Heart left ventricle (tissue), 13 donors: ENCODE results near the gene SDE2.

ENCODE experiments used
- CTCF ChIP-seq, 12 donors: fragments of 200-600 bp; sonication (generic) in 4 of 12; IDR thresholded peaks; one replicate each; pipeline versions ENCODE4 v1.5.0 to v1.8.0; 2018 to 2022; ENCODE audit warnings: antibody characterized with exemption in 12 of 12, mild to moderate bottlenecking in 5 of 12
- POLR2A ChIP-seq, 2 donors: fragments of 450-650 bp; IDR thresholded peaks; one replicate each; pipeline ENCODE4 v1.6.1; 2017; ENCODE audit warnings: antibody characterized with exemption in 2 of 2, mild to moderate bottlenecking in 2 of 2, moderate library complexity in 2 of 2
- donor health status: ischemic (EF 13 %, LVEDD 7.1; RV severe dilation, severe dysfunction).
- donor health status: DM: no; HTN: yes; CAD: no.
- donor health status: DM: no; HTN: no; CAD: no.
- donor health status: ischemic (EF 25% LVEDD 6.9; RV normal size, moderate dysfunction).
- donor health status: ischemic (EF 25% LVEDD 5.7; RV mildly dilated, moderate dysfunction).
- donor health status: ischemic (EF 35%, LVEDD 5.7; RV mildly dilated, moderate dysfunction).
- donor health status: nonischemic (EF 11% LVEDD 7.7; RV severe dilation, severe dysfunction).
- donor health status: DM: yes; HTN: yes; CAD: no.
- donor health status: PGD.
- donor health status: ischemic (EF 29% LVEDD 5.4; RV normal size, mild dysfunction).
- donor health status: nonischemic (EF 23%, LVEDD 6.1; RV moderate dilation, normal function).

GRCh38 chr1:225999227-225999911 is at the start of gene SDE2:
- TF ChIP-seq CTCF (IDR thresholded peaks at IDR 0.05) (peak in 2 of 12 donors; percentile 17 to 40), POLR2A (IDR thresholded peaks at IDR 0.05) (peak; percentile 24 to 95)
